GM12878 (cell line): ENCODE data around the gene PLEKHS1. TPM values are rescaled to one million over a fixed set of nuclear protein-coding genes. Genes with fewer than 3 reads are reported as not detected.
A peak's percentile ranks its signal among the peaks of the same experiment; 100 is the strongest.

Experiments used
- ATAC-seq: fragments of 200-7000 bp; cut with Tn5 transposase; 3 replicates; pipeline ENCODE4 v1.9.1; 2020; ENCODE audit warnings: mild to moderate bottlenecking, moderate library complexity
- BruUV-seq: library from RNA; stranded (reverse); fragments of 400-500 nt; replicated peaks from 2 replicates; lab custom pipeline; 2021; lab: Mats Ljungman, UMichigan
- CTCF ChIA-PET: fragments of 300-600 bp; sonication (Branson Sonifier 250); formaldehyde crosslinking; extraction: SDS; loops from one replicate; lab custom pipeline; 2021; ENCODE audit warnings: inconsistent platforms; lab: Yijun Ruan, JAX
- POLR2A ChIA-PET: fragments of 350-600 bp; formaldehyde crosslinking; extraction: SDS; loops from one replicate; lab custom pipeline; 2021; ENCODE audit warnings: inconsistent platforms; lab: Charles Lee
- RAD21 ChIA-PET: fragments of 300-600 bp; sonication (Branson Sonifier 250); formaldehyde crosslinking; loops from one replicate; lab custom pipeline; 2023; ENCODE audit warnings: antibody characterized with exemption; ENCODE audit not compliant: unreplicated experiment; lab: Charles Lee
- SMC1A ChIA-PET: fragments of 300-600 bp; sonication (Branson Sonifier 250); formaldehyde crosslinking; loops from one replicate; lab custom pipeline; 2023; ENCODE audit not compliant: unreplicated experiment, uncharacterized antibody; lab: Charles Lee
- DNase-seq: peaks from one replicate; pipeline ENCODE4 v3.0.0-alpha.2; 2011; ENCODE audit warnings: low read depth, low spot score
- FAIRE-seq: peaks from 3 replicates; lab custom pipeline; 2011; peaks lifted over from hg19 to GRCh38; lab: Jason Lieb, UNC
- H2AFZ ChIP-seq: 2 replicates; pipeline ENCODE4 v1.6.0; 2011; ENCODE audit warnings: low read depth, low read length, control low read depth; ENCODE audit not compliant: control insufficient read depth
- H3K27ac ChIP-seq: 2 replicates; pipeline ENCODE4 v1.5.1; 2011; ENCODE audit warnings: control low read depth; ENCODE audit not compliant: control insufficient read depth, insufficient read depth
- H3K27me3 ChIP-seq, 2 experiments: replicated peaks in 1 of 2; 2 replicates each; pipeline versions ENCODE4 v1.6.0 to v1.6.1; 2011; ENCODE audit warnings: low read length in 1 of 2; ENCODE audit not compliant: control insufficient read depth in 2 of 2, insufficient read depth in 2 of 2
- H3K36me3 ChIP-seq, 2 experiments: 2 replicates each; pipeline ENCODE4 v1.5.1; 2011; ENCODE audit warnings: low read length in 1 of 2; ENCODE audit not compliant: control insufficient read depth in 2 of 2, insufficient read depth in 2 of 2
- H3K4me1 ChIP-seq: 2 replicates; pipeline ENCODE4 v1.6.1; 2011; ENCODE audit warnings: mild to moderate bottlenecking, low read length, moderate library complexity, mixed read lengths; ENCODE audit not compliant: control insufficient read depth, insufficient read depth
- H3K4me2 ChIP-seq: 2 replicates; pipeline ENCODE4 v1.6.0; 2011; ENCODE audit warnings: control low read depth; ENCODE audit not compliant: control insufficient read depth, insufficient read depth
- H3K4me3 ChIP-seq: fragments of 200-600 bp; sonication (generic); 2 replicates; pipeline ENCODE4 v1.5.1; 2016
- H3K79me2 ChIP-seq: 2 replicates; pipeline ENCODE4 v1.6.0; 2011; ENCODE audit warnings: low read length; ENCODE audit not compliant: control insufficient read depth, insufficient read depth
- H3K9ac ChIP-seq: 2 replicates; pipeline ENCODE4 v1.8.0; 2011; ENCODE audit warnings: low read length, control low read depth, mixed read lengths; ENCODE audit not compliant: control insufficient read depth, insufficient read depth
- H3K9me3 ChIP-seq: replicated peaks from 3 replicates; pipeline ENCODE4 v1.5.1; 2011; ENCODE audit warnings: mild to moderate bottlenecking, low read length; ENCODE audit not compliant: control insufficient read depth, insufficient read depth
- H4K20me1 ChIP-seq: 2 replicates; pipeline ENCODE4 v1.6.0; 2011; ENCODE audit not compliant: control insufficient read depth, insufficient read depth
- ATF7 ChIP-seq: fragments of 450-650 bp; IDR thresholded peaks from 2 replicates; pipeline ENCODE4 v1.6.1; 2016; ENCODE audit warnings: low read depth, mild to moderate bottlenecking
- RB1 ChIP-seq: fragments of 450-650 bp; formaldehyde crosslinking; IDR thresholded peaks from 2 replicates; pipeline ENCODE4 v1.6.1; 2017; ENCODE audit warnings: mild to moderate bottlenecking, borderline replicate concordance
- ZSCAN29 ChIP-seq: fragments of 450-650 bp; IDR thresholded peaks from 2 replicates; pipeline ENCODE4 v1.6.1; 2017; ENCODE audit warnings: mild to moderate bottlenecking, moderate library complexity
- WGBS: methylation state at CpG from one replicate; pipeline ENCODE4 v1.1.6; 2016; ENCODE audit warnings: low lambda C conversion rate; ENCODE audit not compliant: insufficient replicate concordance, insufficient coverage; ENCODE audit errors: missing lambda C conversion rate; 5-methylcytosine and 5-hydroxymethylcytosine counted together
- in situ Hi-C: fragments of 300-500 bp; cut with MboI; formaldehyde crosslinking; loops from 9 replicates; pipeline ENCODE4 v1.14.3; 2018; ENCODE audit warnings: mixed read lengths
- intact Hi-C: fragments of 100-400 bp; cut with micrococcal nuclease; formaldehyde crosslinking; loops from one replicate; pipeline ENCODE4 v1.14.2; 2022; ENCODE audit not compliant: unreplicated experiment
- polyA plus RNA-seq, 11 experiments: library from polyadenylated mRNA; depleted of rRNA in 4 of 11; unstranded in 6 of 11; stranded (reverse) in 5 of 11; fragments of >200 nt; fragmentation: Nextera tagmentation in 4 of 11; fragmentation: Illumina TruSeq in 1 of 11; extraction: Ambion mirVana in 4 of 11; extraction: Trizol in 1 of 11; gene quantifications; 1 replicate in 1 of 11; 2 replicates in 10 of 11; pipeline versions ENCODE4 v1.2.1 to v1.2.3, GENCODE V29; 2011 to 2016; ENCODE audit warnings: inconsistent platforms in 2 of 11, missing spikeins in 2 of 11, low read depth in 1 of 11
- total RNA-seq, 4 experiments: library from RNA; depleted of rRNA in 3 of 4; stranded (reverse); fragments of >200 nt in 3 of 4; fragmentation: Illumina TruSeq in 1 of 4; extraction: Trizol in 1 of 4; gene quantifications; 2 replicates each; pipeline versions ENCODE4 v1.2.1 to v1.2.3, GENCODE V29; 2013 to 2021
- TF ChIP-seq, protein P1 (sequence below), 3 experiments: IDR thresholded peaks in 2 of 3; conservative IDR thresholded peaks in 1 of 3; 2 replicates each; pipeline ENCODE4 v1.5.1; 2011; ENCODE audit warnings: low read depth in 3 of 3, low read length in 3 of 3, mild to moderate bottlenecking in 3 of 3, control low read depth in 2 of 3, moderate library complexity in 2 of 3, inconsistent platforms in 1 of 3, mixed read lengths in 1 of 3; ENCODE audit not compliant: control insufficient read depth in 2 of 3, insufficient read depth in 1 of 3; ENCODE audit errors: extremely low read depth in 1 of 3
- TF ChIP-seq, protein P2 (sequence below): fragments of 450-650 bp; IDR thresholded peaks from 2 replicates; pipeline ENCODE4 v1.6.1; 2014; ENCODE audit warnings: mild to moderate bottlenecking

The PLEKHS1 gene
- total and polyA plus RNA-seq, 10 of the 15 experiments (the other 5 are each of a cell fraction or from before 2014, with no cell fraction given): 0.04 to 0.17 TPM; not detected in 8

DNA sequence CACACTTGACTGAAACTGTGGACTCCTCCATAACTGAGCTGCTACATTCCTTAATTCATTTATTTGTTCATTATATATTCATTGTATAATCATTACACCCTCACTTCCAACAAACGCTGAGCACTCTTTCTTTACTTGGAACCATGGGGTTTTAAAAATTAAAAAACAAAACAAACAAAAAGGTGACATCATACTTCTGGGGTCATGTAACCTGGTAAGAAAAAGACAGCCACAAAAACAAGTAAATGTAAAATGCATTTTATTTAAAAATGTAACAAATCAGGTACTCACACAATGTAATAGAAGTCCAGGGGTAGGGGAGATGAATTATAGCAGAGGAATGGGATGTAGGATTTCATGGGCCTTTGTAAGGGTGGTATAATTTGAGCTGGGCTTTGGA lies 25.1 kb downstream of the PLEKHS1 start:
- 0% methylated on average over 1 of the region's 1 CpG for WGBS

DNA sequence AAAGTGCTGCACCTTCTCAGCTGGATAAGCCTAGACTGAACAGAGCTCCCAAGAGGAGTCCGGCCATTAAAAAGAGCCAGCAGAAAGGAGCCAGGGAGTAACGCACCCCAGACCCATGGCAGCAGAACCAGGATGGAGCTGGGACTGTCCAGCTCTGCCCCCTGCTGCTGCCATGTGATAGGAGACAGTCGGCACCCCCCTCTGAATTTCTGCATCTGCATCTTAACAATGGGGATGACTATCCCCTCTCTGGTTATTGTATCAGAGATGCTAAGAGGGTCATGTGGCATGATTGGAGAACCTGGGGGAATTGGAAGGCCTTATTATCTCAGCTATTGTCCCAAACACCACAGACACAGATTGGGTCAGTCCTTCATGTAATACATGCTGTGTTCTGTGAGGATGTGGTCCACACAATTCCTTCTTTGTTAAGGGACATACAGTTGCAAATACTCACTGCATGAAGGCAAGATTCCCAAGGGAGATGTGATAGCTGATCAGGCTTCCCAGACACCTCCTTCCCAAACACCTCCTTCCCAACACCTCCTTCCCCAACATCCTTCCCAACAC lies 29.3 kb downstream of the PLEKHS1 start:
- Histone ChIP-seq H3K79me2 (no peaks in the 10 kb centered on the region), H3K9me3 (no peaks in the 10 kb centered on the region), H3K27me3 (no peaks in the 10 kb centered on the region), H3K4me1 (no peaks in the 10 kb centered on the region), H3K36me3 (no peaks in the 10 kb centered on the region), H3K4me3 (no peak overlapping the region), H3K9ac (no peak overlapping the region), H3K4me2 (no peak overlapping the region), H4K20me1 (no peaks in the 10 kb centered on the region), H3K27ac (no peak overlapping the region), H2AFZ (no peak overlapping the region)
- ChIA-PET RAD21 (interaction anchor here (0.6 to 1.2 kb wide), 2 partner anchors 38 to 100 kb away, joined by 3 read pairs; no protein-coding TSS in a partner anchor), SMC1A (interaction anchor here (0.7 to 1.4 kb wide), 2 partner anchors 16 to 17 kb away, joined by 3 to 4 read pairs; no protein-coding TSS in a partner anchor), CTCF (interaction anchor here (0.8 to 1.6 kb wide), 4 partner anchors 18 to 155 kb away, joined by 3 to 7 read pairs (median 4); no protein-coding TSS in a partner anchor), POLR2A (no interaction called here)
- no TSS peak for BruUV-seq
- FAIRE-seq: no peak
- in situ Hi-C loops: no loop called here
- TF ChIP-seq, protein P1, sequence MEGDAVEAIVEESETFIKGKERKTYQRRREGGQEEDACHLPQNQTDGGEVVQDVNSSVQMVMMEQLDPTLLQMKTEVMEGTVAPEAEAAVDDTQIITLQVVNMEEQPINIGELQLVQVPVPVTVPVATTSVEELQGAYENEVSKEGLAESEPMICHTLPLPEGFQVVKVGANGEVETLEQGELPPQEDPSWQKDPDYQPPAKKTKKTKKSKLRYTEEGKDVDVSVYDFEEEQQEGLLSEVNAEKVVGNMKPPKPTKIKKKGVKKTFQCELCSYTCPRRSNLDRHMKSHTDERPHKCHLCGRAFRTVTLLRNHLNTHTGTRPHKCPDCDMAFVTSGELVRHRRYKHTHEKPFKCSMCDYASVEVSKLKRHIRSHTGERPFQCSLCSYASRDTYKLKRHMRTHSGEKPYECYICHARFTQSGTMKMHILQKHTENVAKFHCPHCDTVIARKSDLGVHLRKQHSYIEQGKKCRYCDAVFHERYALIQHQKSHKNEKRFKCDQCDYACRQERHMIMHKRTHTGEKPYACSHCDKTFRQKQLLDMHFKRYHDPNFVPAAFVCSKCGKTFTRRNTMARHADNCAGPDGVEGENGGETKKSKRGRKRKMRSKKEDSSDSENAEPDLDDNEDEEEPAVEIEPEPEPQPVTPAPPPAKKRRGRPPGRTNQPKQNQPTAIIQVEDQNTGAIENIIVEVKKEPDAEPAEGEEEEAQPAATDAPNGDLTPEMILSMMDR (IDR thresholded peaks at IDR 0.05 in 2 of 3, conservative IDR thresholded peaks at IDR 0.05 in 1 of 3; ENCODE audit: control insufficient read depth in 2 of 3, extremely low read depth in 1 of 3, insufficient read depth in 1 of 3, low read depth in 3 of 3, low read length in 3 of 3): 0 out of 6 replicates have a peak, but pooled peaks of 2 of the 3 experiments have one; percentile 6 to 16
- no peak for TF ChIP-seq ZSCAN29
- WGBS: 90% methylated on average over 3 of the region's 3 CpGs
- DNase-seq: no peak
- intact Hi-C loops: loop anchor here (5.0 kb wide), 1 partner anchor 73 kb away; no protein-coding TSS in a partner anchor
- peak; percentile 64 for ATAC-seq

More for the DNA sequence above, 25.1 kb downstream of the PLEKHS1 start:
- Histone ChIP-seq H3K27ac (no peak overlapping the region), H3K9ac (no peak overlapping the region), H3K9me3 (no peaks in the 10 kb centered on the region), H3K36me3 (no peaks in the 10 kb centered on the region), H2AFZ (no peak overlapping the region), H3K4me3 (no peak overlapping the region), H3K79me2 (no peaks in the 10 kb centered on the region), H3K4me2 (no peak overlapping the region), H3K27me3 (no peaks in the 10 kb centered on the region; a peak in 1 of 4 replicates), H3K4me1 (no peaks in the 10 kb centered on the region), H4K20me1 (no peaks in the 10 kb centered on the region)
- CTCF ChIA-PET: interaction anchor here (1.8 kb wide), 1 partner anchor 23 kb away, joined by 3 read pairs; no protein-coding TSS in a partner anchor
- no peak for TF ChIP-seq RB1
- TF ChIP-seq, protein P2, sequence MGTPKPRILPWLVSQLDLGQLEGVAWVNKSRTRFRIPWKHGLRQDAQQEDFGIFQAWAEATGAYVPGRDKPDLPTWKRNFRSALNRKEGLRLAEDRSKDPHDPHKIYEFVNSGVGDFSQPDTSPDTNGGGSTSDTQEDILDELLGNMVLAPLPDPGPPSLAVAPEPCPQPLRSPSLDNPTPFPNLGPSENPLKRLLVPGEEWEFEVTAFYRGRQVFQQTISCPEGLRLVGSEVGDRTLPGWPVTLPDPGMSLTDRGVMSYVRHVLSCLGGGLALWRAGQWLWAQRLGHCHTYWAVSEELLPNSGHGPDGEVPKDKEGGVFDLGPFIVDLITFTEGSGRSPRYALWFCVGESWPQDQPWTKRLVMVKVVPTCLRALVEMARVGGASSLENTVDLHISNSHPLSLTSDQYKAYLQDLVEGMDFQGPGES: no peak
- TF ChIP-seq ATF7: peak; percentile 37
- SMC1A ChIA-PET: no interaction called here
- in situ Hi-C loops: no loop called here
- intact Hi-C loops: no loop called here
- RAD21 ChIA-PET: no interaction called here
- POLR2A ChIA-PET: no interaction called here
- FAIRE-seq (no peak), DNase-seq (no peak), ATAC-seq (no peak)
- BruUV-seq: no TSS peak
